ENCODE results near the gene GALNT2. TPM values are rescaled to one million over a fixed set of nuclear protein-coding genes. Genes with fewer than 3 reads are reported as not detected.

Gene GALNT2
- total and polyA plus RNA-seq, 4 donors: 47.5 to 182 (median 114) TPM

- no peak overlapping the region for H3K4me3 ChIP-seq (ENCODE audit: low read depth in 1 of 3, low read length in 3 of 3)
- H3K4me1 ChIP-seq (ENCODE audit: control insufficient read depth in 4 of 4, insufficient read depth in 4 of 4, low read length in 3 of 4): peaks cover 0 to 4% (median 0%) of the 10 kb centered on the region in 4 donors
- no peak overlapping the region for H3K9ac ChIP-seq (ENCODE audit: low read depth in 1 of 2, low read length in 2 of 2)
These were observed 216.6 kb downstream of the GALNT2 start for GRCh38 chr1:230283678-230284077.

GRCh38 chr1:230284891-230285290 lies 217.9 kb downstream of the GALNT2 start:
- H3K4me3 ChIP-seq (ENCODE audit: low read depth in 1 of 3, low read length in 3 of 3): no peak overlapping the region
- peaks cover 0 to 4% (median 0%) of the 10 kb centered on the region in 4 donors for H3K4me1 ChIP-seq (ENCODE audit: control insufficient read depth in 4 of 4, insufficient read depth in 4 of 4, low read length in 3 of 4)
- WGBS: 74% methylated on average over 10 of the region's 10 CpGs
- no peak overlapping the region for H3K9ac ChIP-seq (ENCODE audit: low read depth in 1 of 2, low read length in 2 of 2)
- H3K27ac ChIP-seq (ENCODE audit: low read depth in 1 of 2, low read length in 2 of 2): no peak overlapping the region
- H3K9me3 ChIP-seq (ENCODE audit: control insufficient read depth in 4 of 4, low read length in 3 of 4): no peaks in the 10 kb centered on the region
- no peak for DNase-seq (ENCODE audit: low spot score)
- no peaks in the 10 kb centered on the region for H3K27me3 ChIP-seq (ENCODE audit: control insufficient read depth in 4 of 4, insufficient read depth in 4 of 4, low read length in 3 of 4)
- H3K36me3 ChIP-seq (ENCODE audit: control insufficient read depth in 4 of 4, insufficient read depth in 3 of 4, low read depth in 1 of 4, low read length in 3 of 4): peaks cover under 1 to 14% (median 5%) of the 10 kb centered on the region in 4 donors
- no peak for TF ChIP-seq FOXA2 (IDR thresholded peaks at IDR 0.05)
- TF ChIP-seq HNF4A (conservative IDR thresholded peaks at IDR 0.05): peak in 1 of 2 donors; percentile 17

More at GRCh38 chr1:230283678-230284077, 216.6 kb downstream of the GALNT2 start:
- TF ChIP-seq GABPA (IDR thresholded peaks at IDR 0.05 in 1 of 2, conservative IDR thresholded peaks at IDR 0.05 in 1 of 2) (no peak), FOXA2 (IDR thresholded peaks at IDR 0.05) (no peak), HNF4G (IDR thresholded peaks at IDR 0.05) (no peak), HNF4A (conservative IDR thresholded peaks at IDR 0.05) (no peak)
- H3K9me3 ChIP-seq (ENCODE audit: control insufficient read depth in 4 of 4, low read length in 3 of 4): no peaks in the 10 kb centered on the region
- no peak for DNase-seq (ENCODE audit: low spot score)
- H3K36me3 ChIP-seq (ENCODE audit: control insufficient read depth in 4 of 4, insufficient read depth in 3 of 4, low read depth in 1 of 4, low read length in 3 of 4): peaks cover 9 to 26% (median 13%) of the 10 kb centered on the region in 4 donors
- 96% methylated on average over 12 of the region's 12 CpGs for WGBS
- H3K27me3 ChIP-seq (ENCODE audit: control insufficient read depth in 4 of 4, insufficient read depth in 4 of 4, low read length in 3 of 4): no peaks in the 10 kb centered on the region
- no peak overlapping the region for H3K27ac ChIP-seq (ENCODE audit: low read depth in 1 of 2, low read length in 2 of 2)

DNA sequence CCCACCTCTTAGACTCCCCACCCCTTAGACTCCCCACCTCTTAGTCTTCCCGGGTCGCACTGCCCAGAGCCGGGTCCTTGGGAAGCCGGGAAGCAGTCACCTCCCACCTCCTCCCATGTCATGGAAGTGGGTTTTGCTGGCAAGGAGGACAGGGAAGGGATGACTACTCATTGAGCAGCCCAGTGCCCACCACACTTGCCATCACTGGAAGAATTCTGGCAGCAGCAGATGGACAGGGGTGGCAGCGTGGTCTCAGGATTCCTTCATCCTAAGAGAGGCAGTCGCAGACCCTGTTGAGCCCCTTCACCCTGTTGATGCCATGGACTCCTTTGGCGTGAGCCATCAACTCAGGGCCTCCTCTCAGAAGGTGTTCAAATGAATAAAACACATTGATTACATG lies 218.3 kb downstream of the GALNT2 start:
- Histone ChIP-seq H3K4me1 (ENCODE audit: control insufficient read depth in 4 of 4, insufficient read depth in 4 of 4, low read length in 3 of 4) (peaks cover 0 to 4% (median 0%) of the 10 kb centered on the region in 4 donors), H3K9ac (ENCODE audit: low read depth in 1 of 2, low read length in 2 of 2) (no peak overlapping the region), H3K27me3 (ENCODE audit: control insufficient read depth in 4 of 4, insufficient read depth in 4 of 4, low read length in 3 of 4) (no peaks in the 10 kb centered on the region), H3K27ac (ENCODE audit: low read depth in 1 of 2, low read length in 2 of 2) (no peak overlapping the region), H3K4me3 (ENCODE audit: low read depth in 1 of 3, low read length in 3 of 3) (no peak overlapping the region), H3K9me3 (ENCODE audit: control insufficient read depth in 4 of 4, low read length in 3 of 4) (no peaks in the 10 kb centered on the region), H3K36me3 (ENCODE audit: control insufficient read depth in 4 of 4, insufficient read depth in 3 of 4, low read depth in 1 of 4, low read length in 3 of 4) (peaks cover 0 to 9% (median 1%) of the 10 kb centered on the region in 4 donors)
- WGBS: 88% methylated on average over 7 of the region's 7 CpGs
- TF ChIP-seq FOXA2 (IDR thresholded peaks at IDR 0.05): no peak
- no peak for TF ChIP-seq HNF4G (IDR thresholded peaks at IDR 0.05)
- TF ChIP-seq, protein P1, sequence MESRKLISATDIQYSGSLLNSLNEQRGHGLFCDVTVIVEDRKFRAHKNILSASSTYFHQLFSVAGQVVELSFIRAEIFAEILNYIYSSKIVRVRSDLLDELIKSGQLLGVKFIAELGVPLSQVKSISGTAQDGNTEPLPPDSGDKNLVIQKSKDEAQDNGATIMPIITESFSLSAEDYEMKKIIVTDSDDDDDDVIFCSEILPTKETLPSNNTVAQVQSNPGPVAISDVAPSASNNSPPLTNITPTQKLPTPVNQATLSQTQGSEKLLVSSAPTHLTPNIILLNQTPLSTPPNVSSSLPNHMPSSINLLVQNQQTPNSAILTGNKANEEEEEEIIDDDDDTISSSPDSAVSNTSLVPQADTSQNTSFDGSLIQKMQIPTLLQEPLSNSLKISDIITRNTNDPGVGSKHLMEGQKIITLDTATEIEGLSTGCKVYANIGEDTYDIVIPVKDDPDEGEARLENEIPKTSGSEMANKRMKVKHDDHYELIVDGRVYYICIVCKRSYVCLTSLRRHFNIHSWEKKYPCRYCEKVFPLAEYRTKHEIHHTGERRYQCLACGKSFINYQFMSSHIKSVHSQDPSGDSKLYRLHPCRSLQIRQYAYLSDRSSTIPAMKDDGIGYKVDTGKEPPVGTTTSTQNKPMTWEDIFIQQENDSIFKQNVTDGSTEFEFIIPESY (IDR thresholded peaks at IDR 0.05): no peak
- no peak for TF ChIP-seq TAF1 (conservative IDR thresholded peaks at IDR 0.05)
- TF ChIP-seq FOXA1 (IDR thresholded peaks at IDR 0.05): no peak
- TF ChIP-seq NR2F2 (IDR thresholded peaks at IDR 0.05): no peak
- DNase-seq (ENCODE audit: low spot score): no peak

GRCh38 chr1:230286166-230286889 lies 219.3 kb downstream of the GALNT2 start:
- peaks cover 0 to 4% (median 0%) of the 10 kb centered on the region in 4 donors for H3K4me1 ChIP-seq (ENCODE audit: control insufficient read depth in 4 of 4, insufficient read depth in 4 of 4, low read length in 3 of 4)
- peaks cover 0 to under 1% (median 0%) of the 10 kb centered on the region in 4 donors for H3K36me3 ChIP-seq (ENCODE audit: control insufficient read depth in 4 of 4, insufficient read depth in 3 of 4, low read depth in 1 of 4, low read length in 3 of 4)
- no peak overlapping the region for H3K9ac ChIP-seq (ENCODE audit: low read depth in 1 of 2, low read length in 2 of 2)
- WGBS: 87% methylated on average over 21 of the region's 21 CpGs
- no peak overlapping the region for H3K27ac ChIP-seq (ENCODE audit: low read depth in 1 of 2, low read length in 2 of 2)
- no peaks in the 10 kb centered on the region for H3K9me3 ChIP-seq (ENCODE audit: control insufficient read depth in 4 of 4, low read length in 3 of 4)
- no peaks in the 10 kb centered on the region for H3K27me3 ChIP-seq (ENCODE audit: control insufficient read depth in 4 of 4, insufficient read depth in 4 of 4, low read length in 3 of 4)
- no peak for DNase-seq (ENCODE audit: low spot score)
- no peak overlapping the region for H3K4me3 ChIP-seq (ENCODE audit: low read depth in 1 of 3, low read length in 3 of 3)
- TF ChIP-seq MAX (IDR thresholded peaks at IDR 0.05): no peak
- TF ChIP-seq RAD21 (IDR thresholded peaks at IDR 0.05): no peak
- no peak for TF ChIP-seq JUND (IDR thresholded peaks at IDR 0.05)
- TF ChIP-seq HNF4A (conservative IDR thresholded peaks at IDR 0.05): no peak
- TF ChIP-seq FOXA2 (IDR thresholded peaks at IDR 0.05): no peak
- TF ChIP-seq SP1 (IDR thresholded peaks at IDR 0.05): no peak
- no peak for TF ChIP-seq NR2F2 (IDR thresholded peaks at IDR 0.05)
- TF ChIP-seq, protein P2, sequence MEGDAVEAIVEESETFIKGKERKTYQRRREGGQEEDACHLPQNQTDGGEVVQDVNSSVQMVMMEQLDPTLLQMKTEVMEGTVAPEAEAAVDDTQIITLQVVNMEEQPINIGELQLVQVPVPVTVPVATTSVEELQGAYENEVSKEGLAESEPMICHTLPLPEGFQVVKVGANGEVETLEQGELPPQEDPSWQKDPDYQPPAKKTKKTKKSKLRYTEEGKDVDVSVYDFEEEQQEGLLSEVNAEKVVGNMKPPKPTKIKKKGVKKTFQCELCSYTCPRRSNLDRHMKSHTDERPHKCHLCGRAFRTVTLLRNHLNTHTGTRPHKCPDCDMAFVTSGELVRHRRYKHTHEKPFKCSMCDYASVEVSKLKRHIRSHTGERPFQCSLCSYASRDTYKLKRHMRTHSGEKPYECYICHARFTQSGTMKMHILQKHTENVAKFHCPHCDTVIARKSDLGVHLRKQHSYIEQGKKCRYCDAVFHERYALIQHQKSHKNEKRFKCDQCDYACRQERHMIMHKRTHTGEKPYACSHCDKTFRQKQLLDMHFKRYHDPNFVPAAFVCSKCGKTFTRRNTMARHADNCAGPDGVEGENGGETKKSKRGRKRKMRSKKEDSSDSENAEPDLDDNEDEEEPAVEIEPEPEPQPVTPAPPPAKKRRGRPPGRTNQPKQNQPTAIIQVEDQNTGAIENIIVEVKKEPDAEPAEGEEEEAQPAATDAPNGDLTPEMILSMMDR (IDR thresholded peaks at IDR 0.05; ENCODE audit: low read depth, low read length, missing input control): no peak
- no peak for TF ChIP-seq FOXA1 (IDR thresholded peaks at IDR 0.05)
- no peak for TF ChIP-seq ATF3 (IDR thresholded peaks at IDR 0.05)
